Measurements from ENCODE around the gene AGAP1.

DNA sequence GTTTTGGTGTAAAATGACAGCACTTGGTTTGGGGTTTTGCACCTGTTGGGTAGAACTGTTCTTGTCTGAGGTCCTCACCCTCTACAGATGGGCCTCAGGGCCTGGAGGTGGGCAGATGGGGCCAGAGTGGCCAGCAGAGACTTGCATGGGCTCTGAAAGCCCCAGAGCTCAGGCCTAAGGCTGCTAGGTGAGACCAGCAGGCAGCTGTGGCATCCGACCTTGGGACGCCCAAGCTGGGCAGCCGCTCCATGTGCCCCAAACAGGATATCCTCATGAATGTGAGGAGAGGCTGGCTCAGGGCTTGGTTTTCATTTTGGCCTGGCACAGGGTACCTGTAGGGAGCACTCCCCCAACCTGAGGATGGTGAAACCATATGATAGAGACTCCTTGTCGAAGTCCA is 636.1 kb downstream of the AGAP1 start:
- TF ChIP-seq, protein P1, sequence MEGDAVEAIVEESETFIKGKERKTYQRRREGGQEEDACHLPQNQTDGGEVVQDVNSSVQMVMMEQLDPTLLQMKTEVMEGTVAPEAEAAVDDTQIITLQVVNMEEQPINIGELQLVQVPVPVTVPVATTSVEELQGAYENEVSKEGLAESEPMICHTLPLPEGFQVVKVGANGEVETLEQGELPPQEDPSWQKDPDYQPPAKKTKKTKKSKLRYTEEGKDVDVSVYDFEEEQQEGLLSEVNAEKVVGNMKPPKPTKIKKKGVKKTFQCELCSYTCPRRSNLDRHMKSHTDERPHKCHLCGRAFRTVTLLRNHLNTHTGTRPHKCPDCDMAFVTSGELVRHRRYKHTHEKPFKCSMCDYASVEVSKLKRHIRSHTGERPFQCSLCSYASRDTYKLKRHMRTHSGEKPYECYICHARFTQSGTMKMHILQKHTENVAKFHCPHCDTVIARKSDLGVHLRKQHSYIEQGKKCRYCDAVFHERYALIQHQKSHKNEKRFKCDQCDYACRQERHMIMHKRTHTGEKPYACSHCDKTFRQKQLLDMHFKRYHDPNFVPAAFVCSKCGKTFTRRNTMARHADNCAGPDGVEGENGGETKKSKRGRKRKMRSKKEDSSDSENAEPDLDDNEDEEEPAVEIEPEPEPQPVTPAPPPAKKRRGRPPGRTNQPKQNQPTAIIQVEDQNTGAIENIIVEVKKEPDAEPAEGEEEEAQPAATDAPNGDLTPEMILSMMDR (IDR thresholded peaks at IDR 0.05), result no peak
- no peak for TF ChIP-seq POLR2A (IDR thresholded peaks at IDR 0.05)

Data from vagina (tissue), 2 donors.